SKM-1 treated with dmso at 0.1 percent for 144 hours (cell line): ENCODE measurements around the gene E2F1.

Experiments
- DNase-seq: peaks from one replicate; lab custom pipeline; 2025; ENCODE audit not compliant: unreplicated experiment; lab: John Stamatoyannopoulos, UW

Gene E2F1

GRCh38 chr20:33686100-33686983, at the start of gene E2F1:
E2F1 (minus strand) TSS chr20:33686385; CDS start chr20:33686264, 121 bp downstream.
- DNase-seq, result peak; percentile 89

- DNase-seq, result peak; percentile 79
Observed at GRCh38 chr20:33733654-33734576, 47.7 kb upstream of the E2F1 start.

- DNase-seq, result peak; percentile 96
Observed at GRCh38 chr20:33732166-33732970, 46.2 kb upstream of the E2F1 start.

- peak; percentile 96 for DNase-seq
Observed at GRCh38 chr20:33731693-33732165, 45.5 kb upstream of the E2F1 start, which contains the start of gene ZNF341. ZNF341 (plus strand) TSS chr20:33731996; CDS start chr20:33732022, 26 bp downstream.

- no peak for DNase-seq
Observed at GRCh38 chr20:33730946-33731692, 44.9 kb upstream of the E2F1 start.

- no peak for DNase-seq
Observed at GRCh38 chr20:33729101-33729500, 42.9 kb upstream of the E2F1 start.

GRCh38 chr20:33728463-33728862, 42.3 kb upstream of the E2F1 start:
- DNase-seq, result no peak

- DNase-seq, result no peak
Observed at GRCh38 chr20:33727806-33728205, 41.6 kb upstream of the E2F1 start.

GRCh38 chr20:33727115-33727479, 40.9 kb upstream of the E2F1 start:
- DNase-seq, result no peak

- no peak for DNase-seq
Observed at GRCh38 chr20:33725607-33726264, 39.6 kb upstream of the E2F1 start.

GRCh38 chr20:33724439-33725094, 38.4 kb upstream of the E2F1 start:
- DNase-seq, result peak; percentile 95

GRCh38 chr20:33721391-33722140, 35.4 kb upstream of the E2F1 start:
- DNase-seq, result no peak

GRCh38 chr20:33719989-33720709, 34.0 kb upstream of the E2F1 start, which contains the start of gene PXMP4:
PXMP4 (minus strand) TSS chr20:33720310; CDS start chr20:33720207, 103 bp downstream.
- DNase-seq, result peak; percentile 96

- no peak for DNase-seq
Observed at GRCh38 chr20:33719277-33719988, 33.2 kb upstream of the E2F1 start.

- no peak for DNase-seq
Observed at GRCh38 chr20:33716498-33716897, 30.3 kb upstream of the E2F1 start.

GRCh38 chr20:33713865-33714367, 27.7 kb upstream of the E2F1 start:
- DNase-seq, result no peak

- no peak for DNase-seq
Observed at GRCh38 chr20:33711446-33711738, 25.2 kb upstream of the E2F1 start.
